Small intestine (tissue), 7 donors: ENCODE results near the gene GOLGB1. TPM values are rescaled to one million over a fixed set of nuclear protein-coding genes. Genes with fewer than 3 reads are reported as not detected.

Experiments used
- DNase-seq, 2 donors: peaks; one replicate each; pipeline versions ENCODE4 v3.0.0 to v3.0.0-alpha.2; 2013
- FAIRE-seq: peaks from 2 replicates; lab custom pipeline; 2012; peaks lifted over from hg19 to GRCh38; lab: Jason Lieb, UNC
- H3K27ac ChIP-seq, 3 donors: one replicate each; pipeline ENCODE4 v1.5.1; 2013; ENCODE audit warnings: low read length in 2 of 3, mild to moderate bottlenecking in 2 of 3, control low read depth in 1 of 3, inconsistent platforms in 1 of 3, low read depth in 1 of 3, moderate library complexity in 1 of 3
- H3K27me3 ChIP-seq, 3 donors: one replicate each; pipeline ENCODE4 v1.6.1; 2013; ENCODE audit warnings: low read length in 3 of 3, inconsistent platforms in 1 of 3; ENCODE audit not compliant: control insufficient read depth in 3 of 3, insufficient read depth in 3 of 3
- H3K36me3 ChIP-seq, 3 donors: one replicate each; pipeline ENCODE4 v1.6.1; 2013; ENCODE audit warnings: low read length in 3 of 3, inconsistent platforms in 1 of 3, low read depth in 1 of 3, mild to moderate bottlenecking in 1 of 3, moderate library complexity in 1 of 3; ENCODE audit not compliant: control insufficient read depth in 3 of 3, insufficient read depth in 2 of 3
- H3K4me1 ChIP-seq, 3 donors: one replicate each; pipeline ENCODE4 v1.6.1; 2013; ENCODE audit warnings: low read length in 2 of 3, inconsistent platforms in 1 of 3, low read depth in 1 of 3, mild to moderate bottlenecking in 1 of 3, moderate library complexity in 1 of 3; ENCODE audit not compliant: control insufficient read depth in 3 of 3, insufficient read depth in 2 of 3
- H3K4me3 ChIP-seq, 3 donors: one replicate each; pipeline ENCODE4 v1.5.1; 2013; ENCODE audit warnings: low read length in 3 of 3, control low read depth in 1 of 3, inconsistent platforms in 1 of 3, low read depth in 1 of 3, mild to moderate bottlenecking in 1 of 3, moderate library complexity in 1 of 3
- H3K9me3 ChIP-seq, 2 donors: one replicate each; pipeline ENCODE4 v1.6.1; 2013; ENCODE audit warnings: low read depth in 1 of 2, low read length in 1 of 2; ENCODE audit not compliant: control insufficient read depth in 2 of 2, insufficient read depth in 1 of 2
- WGBS, 3 donors: extraction: QIAGEN DNeasy Blood & Tissue Kit; methylation state at CpG; one replicate each; pipeline ENCODE4 v1.1.7; 2013; 5-methylcytosine and 5-hydroxymethylcytosine counted together
- polyA plus RNA-seq, 4 donors: library from polyadenylated mRNA; stranded (reverse) in 3 of 4; unstranded in 1 of 4; fragments of 200-250 nt in 3 of 4; fragments of 120-200 nt in 1 of 4; gene quantifications; one replicate each; pipeline versions ENCODE4 v1.2.1 to v1.2.3, GENCODE V29; 2013
- donor health status: healthy with polysubstance abuse.
- donor health status: control.
- donor health status: control.
- donor health status: Bipolar disorder and iron deficiency.
- donor health status: healthy.

GOLGB1 gene
- polyA plus RNA-seq, 4 donors: 17.3 to 65.1 (median 25.5) TPM

GRCh38 chr3:121710347-121710746 lies 39.2 kb downstream of the GOLGB1 start:
- Histone ChIP-seq H3K36me3 (peaks cover 6 to 29% (median 7%) of the 10 kb centered on the region in 3 donors), H3K4me1 (no peaks in the 10 kb centered on the region), H3K9me3 (no peaks in the 10 kb centered on the region), H3K4me3 (no peak overlapping the region), H3K27me3 (no peaks in the 10 kb centered on the region), H3K27ac (no peak overlapping the region)
- DNase-seq (no peak), FAIRE-seq (no peak)
- WGBS, 3 donors: 55 to 98% (median 75%) methylated on average over 1 of the region's 1 CpG

GRCh38 chr3:121707531-121708273 lies 41.8 kb downstream of the GOLGB1 start:
- no peak for FAIRE-seq
- no peak overlapping the region for H3K27ac ChIP-seq
- H3K27me3 ChIP-seq: no peaks in the 10 kb centered on the region
- no peak for DNase-seq
- peaks cover 6 to 26% (median 8%) of the 10 kb centered on the region in 3 donors for H3K36me3 ChIP-seq
- H3K9me3 ChIP-seq: peaks cover 0 to 3% of the 10 kb centered on the region in 2 donors
- H3K4me3 ChIP-seq: no peak overlapping the region
- no peaks in the 10 kb centered on the region for H3K4me1 ChIP-seq
- WGBS, 3 donors: 94 to 99% (median 98%) methylated on average over 2 of the region's 2 CpGs

- H3K9me3 ChIP-seq: peaks cover 0 to 3% of the 10 kb centered on the region in 2 donors
- no peak for DNase-seq
- H3K4me3 ChIP-seq: no peak overlapping the region
- no peak for FAIRE-seq
- peaks cover 8 to 21% (median 8%) of the 10 kb centered on the region in 3 donors for H3K36me3 ChIP-seq
- no peak overlapping the region for H3K27ac ChIP-seq
- no peaks in the 10 kb centered on the region for H3K4me1 ChIP-seq
- no peaks in the 10 kb centered on the region for H3K27me3 ChIP-seq
- 94 to 97% (median 95%) methylated on average over 5 of the region's 5 CpGs for WGBS, 3 donors
These were observed 44.0 kb downstream of the GOLGB1 start for GRCh38 chr3:121705541-121705940.

- FAIRE-seq (no peak), DNase-seq (no peak)
- Histone ChIP-seq H3K27ac (no peak overlapping the region), H3K9me3 (peaks cover 0 to 3% of the 10 kb centered on the region in 2 donors), H3K4me1 (no peaks in the 10 kb centered on the region), H3K36me3 (peaks cover 8 to 19% (median 8%) of the 10 kb centered on the region in 3 donors), H3K4me3 (no peak overlapping the region), H3K27me3 (no peaks in the 10 kb centered on the region)
- WGBS, 3 donors: 97 to 99% (median 97%) methylated on average over 5 of the region's 5 CpGs
These were observed 45.6 kb downstream of the GOLGB1 start for GRCh38 chr3:121703973-121704372.

- peaks cover 2 to 17% (median 3%) of the 10 kb centered on the region in 3 donors for H3K36me3 ChIP-seq
- no peaks in the 10 kb centered on the region for H3K9me3 ChIP-seq
These were observed 50.6 kb downstream of the GOLGB1 start for GRCh38 chr3:121698901-121699300.

GRCh38 chr3:121698476-121698875 lies 51.1 kb downstream of the GOLGB1 start:
- Histone ChIP-seq H3K9me3 (no peaks in the 10 kb centered on the region), H3K4me1 (no peaks in the 10 kb centered on the region), H3K27ac (no peak overlapping the region), H3K4me3 (no peak overlapping the region), H3K36me3 (peaks cover 2 to 19% (median 3%) of the 10 kb centered on the region in 3 donors), H3K27me3 (no peaks in the 10 kb centered on the region)
- no peak for FAIRE-seq
- 79 to 100% (median 96%) methylated on average over 1 of the region's 1 CpG for WGBS, 3 donors
- DNase-seq: no peak

More at GRCh38 chr3:121698901-121699300, 50.6 kb downstream of the GOLGB1 start:
- Histone ChIP-seq H3K4me3 (no peak overlapping the region), H3K4me1 (no peaks in the 10 kb centered on the region), H3K27me3 (no peaks in the 10 kb centered on the region), H3K27ac (no peak overlapping the region)
- DNase-seq (no peak), FAIRE-seq (no peak)

GRCh38 chr3:121696186-121696585 lies 53.4 kb downstream of the GOLGB1 start:
- no peaks in the 10 kb centered on the region for H3K27me3 ChIP-seq
- H3K4me1 ChIP-seq: no peaks in the 10 kb centered on the region
- H3K4me3 ChIP-seq: no peak overlapping the region
- 62 to 85% (median 76%) methylated on average over 3 of the region's 3 CpGs for WGBS, 3 donors
- FAIRE-seq: no peak
- H3K36me3 ChIP-seq: peaks cover 8 to 29% (median 9%) of the 10 kb centered on the region in 3 donors
- DNase-seq: no peak
- H3K27ac ChIP-seq: no peak overlapping the region
- no peaks in the 10 kb centered on the region for H3K9me3 ChIP-seq

- Histone ChIP-seq H3K4me3 (no peak overlapping the region), H3K27me3 (no peaks in the 10 kb centered on the region)
- 88 to 100% (median 93%) methylated on average over 2 of the region's 2 CpGs for WGBS, 3 donors
These were observed 57.4 kb downstream of the GOLGB1 start for GRCh38 chr3:121692010-121692699.

More at GRCh38 chr3:121692010-121692699, 57.4 kb downstream of the GOLGB1 start:
- peaks cover 10 to 32% (median 15%) of the 10 kb centered on the region in 3 donors for H3K36me3 ChIP-seq
- no peak for DNase-seq
- H3K4me1 ChIP-seq: no peaks in the 10 kb centered on the region
- H3K27ac ChIP-seq: no peak overlapping the region
- no peak for FAIRE-seq
- peaks cover 0 to 3% of the 10 kb centered on the region in 2 donors for H3K9me3 ChIP-seq
